GM18498 (cell line): ENCODE results near the gene CASZ1.

Source experiments
- ATAC-seq: cut with Tn5 transposase; IDR thresholded peaks from one replicate; pipeline ENCODE4 v1.9.1; 2021; ENCODE audit warnings: mild to moderate bottlenecking, moderate library complexity; ENCODE audit not compliant: unreplicated experiment

The CASZ1 gene

DNA sequence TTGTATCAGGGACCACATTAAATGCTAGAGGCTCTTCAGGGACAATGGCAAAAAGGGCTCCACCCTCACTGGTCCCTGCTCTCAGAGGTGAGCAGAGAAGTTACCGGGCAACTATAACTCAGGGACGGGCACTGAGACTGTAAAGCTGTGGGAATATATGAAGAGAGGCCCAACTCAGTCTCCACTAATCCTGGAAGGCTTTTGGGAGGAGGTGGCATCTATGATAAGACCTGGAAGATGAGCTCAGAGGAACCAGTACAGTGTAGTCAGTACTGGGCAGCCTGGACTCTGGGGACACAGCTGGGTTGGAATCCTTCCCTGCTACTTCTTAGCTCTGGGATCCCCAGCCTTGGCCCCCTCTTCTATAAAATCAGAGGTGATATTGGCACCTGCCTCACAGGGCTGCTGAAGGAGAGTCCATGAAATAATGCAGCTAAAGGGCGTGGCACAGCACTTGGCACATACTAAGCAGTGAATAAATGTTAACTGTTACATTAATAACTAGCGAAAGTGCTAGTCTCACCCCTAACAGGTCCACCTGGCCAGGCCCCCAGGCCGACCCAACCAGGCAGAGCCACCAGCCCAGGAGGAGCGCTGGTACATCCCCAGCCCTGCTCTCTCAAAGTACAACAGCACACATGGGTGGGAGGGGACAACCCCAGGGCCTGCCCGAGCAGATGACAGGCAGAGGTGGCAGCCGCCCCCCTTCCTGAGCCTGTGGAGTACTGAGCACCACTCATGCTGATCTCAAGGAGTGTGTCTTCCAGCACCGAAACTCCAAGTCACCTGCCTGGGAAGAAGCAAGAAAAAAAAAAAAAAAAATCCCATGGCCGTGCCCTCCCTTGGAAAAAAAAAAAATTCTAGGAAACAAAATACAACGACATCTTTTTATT, 62.7 kb downstream of the CASZ1 start:
- no peak for ATAC-seq

DNA sequence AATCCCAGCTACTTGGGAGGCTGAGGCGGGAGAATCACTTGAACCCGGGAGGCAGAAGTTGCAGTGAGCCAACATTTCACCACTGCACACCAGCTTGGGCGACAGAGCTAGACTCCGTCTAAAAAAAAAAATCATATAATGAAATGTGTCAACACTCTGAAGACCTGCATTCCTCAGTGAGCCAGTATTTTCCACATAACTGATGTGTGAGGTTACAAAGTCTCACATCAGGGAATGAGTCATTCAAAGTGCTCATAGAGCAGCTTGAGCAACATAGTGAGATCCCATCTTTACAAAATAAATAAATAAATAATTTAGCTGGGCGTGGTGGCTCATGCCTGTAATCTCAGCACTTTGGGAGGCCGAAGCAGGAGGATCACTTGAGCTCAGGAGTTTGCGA, 65.5 kb downstream of the CASZ1 start:
- no peak for ATAC-seq

DNA sequence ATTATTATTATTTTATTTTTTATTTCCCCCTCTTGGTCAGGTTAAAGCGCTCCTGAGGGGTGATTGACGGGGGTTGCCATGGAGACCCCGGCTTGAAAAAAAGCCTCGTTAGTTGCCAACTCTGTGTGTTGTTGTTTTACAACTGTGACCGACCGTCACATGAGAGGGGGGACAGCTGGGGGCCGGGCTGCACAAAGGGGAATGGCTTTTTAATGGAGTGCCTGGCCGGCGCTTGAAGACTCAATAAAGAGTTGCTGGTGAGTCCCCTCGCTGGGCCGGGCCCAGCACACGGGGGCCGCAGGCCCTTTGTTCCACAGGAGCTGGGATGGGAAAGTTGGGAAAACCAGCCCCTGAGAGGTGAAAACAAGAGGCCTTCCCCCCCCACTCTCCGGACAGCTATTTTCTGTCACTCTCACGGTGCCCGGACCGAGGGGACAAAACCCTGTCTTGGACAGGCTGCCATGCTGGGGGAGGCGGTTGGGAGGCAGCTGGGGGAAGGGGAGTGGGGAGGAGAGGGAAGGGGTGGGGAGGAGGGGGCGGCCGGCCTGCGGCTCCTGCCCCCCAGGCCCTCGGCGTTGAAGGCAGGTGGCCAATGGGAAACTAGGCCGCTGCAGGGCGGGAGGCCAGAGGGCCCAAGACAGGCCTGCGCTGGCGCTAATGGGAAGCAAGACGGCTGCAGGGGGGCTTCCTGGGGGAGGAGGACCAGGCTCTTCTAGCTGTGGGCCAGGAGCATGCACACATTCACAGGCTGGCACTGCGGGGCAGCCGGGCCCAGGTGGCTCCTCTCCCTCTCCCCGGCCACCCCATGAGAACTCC, 67.6 kb downstream of the CASZ1 start:
- ATAC-seq: no peak

DNA sequence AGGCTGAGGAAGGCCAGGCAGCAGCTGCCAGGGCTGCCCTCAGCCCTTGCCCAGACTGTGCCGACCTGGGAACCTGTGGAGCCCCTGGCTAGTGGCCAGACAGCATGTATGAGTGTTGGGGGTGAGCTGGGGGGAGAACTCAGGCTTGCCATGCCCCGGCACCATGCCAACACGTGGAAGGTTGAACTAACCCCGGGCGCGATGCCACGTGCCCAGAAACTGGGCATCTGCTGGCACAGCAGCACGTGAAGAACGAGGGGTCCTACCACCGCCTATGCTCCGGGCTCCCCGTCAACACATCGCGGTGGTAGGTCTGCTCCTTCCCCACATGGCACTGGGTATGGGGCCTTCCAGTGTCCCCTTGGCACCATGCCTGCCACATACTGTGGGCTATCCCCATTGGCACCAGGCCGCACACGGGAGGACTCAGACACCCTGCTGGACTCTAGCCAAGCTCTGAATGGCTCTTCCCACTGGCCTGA, 68.7 kb downstream of the CASZ1 start:
- no peak for ATAC-seq

DNA sequence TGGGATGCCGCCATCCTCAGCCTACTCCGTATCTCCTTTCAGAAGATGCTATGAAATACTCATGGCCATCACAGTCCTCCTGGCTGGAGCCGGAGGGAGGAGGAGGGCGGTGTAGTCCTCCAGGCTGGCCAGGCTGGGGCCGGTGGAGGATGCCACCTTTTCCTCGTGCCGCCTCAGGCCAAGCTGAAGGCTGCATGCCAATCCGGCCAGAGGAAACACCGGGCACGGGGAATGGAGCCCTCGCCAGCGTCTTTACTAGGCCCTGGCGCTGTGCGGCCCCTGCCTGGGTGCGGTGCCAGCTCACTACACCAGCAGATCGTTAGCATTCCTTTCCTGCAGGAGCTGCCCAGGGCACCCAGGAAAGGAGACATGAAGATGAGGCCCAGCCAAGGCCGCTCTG, 70.1 kb downstream of the CASZ1 start:
- ATAC-seq: no peak

DNA sequence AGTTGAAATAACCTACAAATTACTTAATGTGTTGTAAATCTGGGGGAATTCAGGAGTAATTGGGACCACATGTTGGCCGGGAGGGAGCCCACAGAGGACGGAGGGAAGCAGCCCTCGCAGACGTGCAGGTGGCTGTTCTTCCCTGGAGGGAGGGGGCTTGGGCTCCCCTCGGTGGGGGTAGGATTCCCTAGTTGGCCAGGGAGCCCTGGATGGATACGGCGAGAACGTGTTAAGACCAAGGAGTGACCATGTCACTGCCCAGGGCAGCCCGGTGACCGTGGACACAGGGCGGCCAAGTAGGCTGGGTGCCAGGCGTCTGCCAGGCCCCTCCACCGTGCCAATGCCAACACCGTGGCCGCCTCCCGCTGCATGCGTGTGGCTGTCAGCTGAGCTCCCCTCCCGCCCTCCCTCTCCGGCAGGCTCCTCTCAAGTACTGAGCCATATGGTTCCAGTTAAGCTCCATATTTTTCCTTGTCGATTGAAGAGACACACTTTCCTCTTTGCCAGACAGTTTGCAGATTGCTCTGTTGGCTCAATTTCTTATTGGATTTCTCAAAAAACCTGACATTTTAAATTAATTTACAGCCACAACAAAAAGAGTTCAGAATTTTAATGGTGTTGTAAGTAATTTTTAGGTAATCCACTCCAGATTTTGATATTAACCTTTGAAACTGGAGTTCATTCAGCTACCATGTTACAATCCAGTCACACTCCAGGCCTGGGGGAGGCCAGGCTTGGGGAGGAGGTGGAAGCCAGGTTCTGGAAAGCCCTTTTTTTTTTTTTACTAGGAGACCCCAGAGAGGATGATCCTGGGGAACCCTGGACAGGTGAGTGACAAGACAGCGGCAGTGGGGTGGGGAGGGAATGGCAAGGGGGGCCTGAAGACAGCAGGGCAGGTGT, 71.2 kb downstream of the CASZ1 start:
- ATAC-seq: no peak

DNA sequence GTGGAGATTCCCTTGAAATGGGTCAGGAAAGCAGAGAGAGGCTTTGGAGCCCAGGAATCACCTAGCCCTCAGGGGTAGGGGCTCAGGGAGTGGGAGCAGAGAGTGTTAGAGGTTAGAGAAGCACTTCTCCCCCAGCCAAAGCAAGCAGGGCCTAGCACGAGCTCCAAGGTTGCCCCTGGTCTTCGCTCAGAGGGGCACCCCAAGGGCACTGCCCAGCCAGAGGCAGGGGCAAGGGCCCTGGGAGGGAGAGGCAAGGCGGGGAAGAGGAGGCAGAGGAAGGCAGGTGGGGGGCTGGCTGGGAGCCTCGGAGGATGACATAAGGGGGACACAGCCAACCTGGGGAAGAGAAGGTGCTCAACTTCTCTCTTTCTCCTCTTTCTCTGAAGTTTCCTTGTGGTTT, 71.9 kb downstream of the CASZ1 start:
- no peak for ATAC-seq

DNA sequence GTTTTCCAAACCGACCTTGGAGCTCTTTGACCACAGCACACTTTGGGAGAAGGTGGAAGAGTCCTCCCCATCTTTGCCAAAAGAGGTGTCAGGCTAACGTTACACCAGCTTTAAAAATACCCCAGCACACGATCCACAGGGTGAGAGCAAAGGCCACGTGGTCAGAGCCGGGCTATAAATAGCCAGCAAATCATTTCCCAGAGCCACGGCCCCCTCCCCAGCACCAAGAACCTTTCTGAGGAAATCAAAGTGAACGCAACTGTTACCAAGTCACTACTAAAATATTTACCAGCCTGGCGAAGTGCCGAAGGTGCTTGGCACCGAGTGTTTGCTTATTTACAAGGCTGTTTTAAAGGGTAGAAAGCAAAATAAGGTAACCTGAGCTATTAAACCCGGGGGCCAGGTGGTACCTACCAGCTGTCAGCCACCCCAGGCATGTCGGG, 72.4 kb downstream of the CASZ1 start:
- no peak for ATAC-seq

DNA sequence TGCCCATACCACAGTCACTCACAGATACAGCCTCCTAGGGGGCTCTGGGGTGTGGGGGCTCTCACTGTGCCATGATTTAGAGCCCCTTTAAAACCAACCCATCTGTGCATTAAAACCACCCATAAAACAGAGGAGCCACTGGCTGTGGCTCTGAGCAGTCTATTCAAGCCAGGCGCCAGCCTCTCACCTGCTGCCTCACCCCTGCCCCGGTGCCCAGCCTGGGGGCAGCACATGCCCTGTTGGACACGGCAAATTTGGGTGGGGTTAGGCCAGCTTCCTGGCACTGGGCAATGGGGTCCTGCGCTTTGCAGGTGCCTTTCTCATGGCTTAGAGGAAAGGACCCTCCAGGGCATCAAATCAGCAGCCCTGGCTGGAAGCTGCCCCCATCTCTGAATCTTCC, 73.1 kb downstream of the CASZ1 start:
- ATAC-seq: no peak

DNA sequence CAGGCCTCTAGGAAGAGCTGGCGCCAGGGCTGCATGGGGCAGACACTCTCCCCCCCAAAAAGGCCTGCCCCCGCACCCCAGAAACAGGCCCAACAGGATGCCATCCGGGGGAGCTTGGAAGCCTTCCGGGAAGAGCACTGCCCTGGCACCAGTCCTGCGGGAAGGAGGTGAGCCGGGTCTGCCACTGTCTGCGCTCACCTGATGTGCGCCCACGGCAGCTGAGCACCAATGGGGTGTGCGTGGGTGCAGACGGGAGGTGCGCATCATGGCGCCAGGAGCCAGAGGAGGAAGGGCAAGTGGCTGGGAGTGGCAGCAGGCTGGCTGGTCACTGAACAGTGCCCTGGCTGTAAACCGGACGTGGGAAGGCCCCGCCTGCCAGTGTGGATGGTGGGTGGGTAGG, 73.6 kb downstream of the CASZ1 start:
- ATAC-seq: no peak

DNA sequence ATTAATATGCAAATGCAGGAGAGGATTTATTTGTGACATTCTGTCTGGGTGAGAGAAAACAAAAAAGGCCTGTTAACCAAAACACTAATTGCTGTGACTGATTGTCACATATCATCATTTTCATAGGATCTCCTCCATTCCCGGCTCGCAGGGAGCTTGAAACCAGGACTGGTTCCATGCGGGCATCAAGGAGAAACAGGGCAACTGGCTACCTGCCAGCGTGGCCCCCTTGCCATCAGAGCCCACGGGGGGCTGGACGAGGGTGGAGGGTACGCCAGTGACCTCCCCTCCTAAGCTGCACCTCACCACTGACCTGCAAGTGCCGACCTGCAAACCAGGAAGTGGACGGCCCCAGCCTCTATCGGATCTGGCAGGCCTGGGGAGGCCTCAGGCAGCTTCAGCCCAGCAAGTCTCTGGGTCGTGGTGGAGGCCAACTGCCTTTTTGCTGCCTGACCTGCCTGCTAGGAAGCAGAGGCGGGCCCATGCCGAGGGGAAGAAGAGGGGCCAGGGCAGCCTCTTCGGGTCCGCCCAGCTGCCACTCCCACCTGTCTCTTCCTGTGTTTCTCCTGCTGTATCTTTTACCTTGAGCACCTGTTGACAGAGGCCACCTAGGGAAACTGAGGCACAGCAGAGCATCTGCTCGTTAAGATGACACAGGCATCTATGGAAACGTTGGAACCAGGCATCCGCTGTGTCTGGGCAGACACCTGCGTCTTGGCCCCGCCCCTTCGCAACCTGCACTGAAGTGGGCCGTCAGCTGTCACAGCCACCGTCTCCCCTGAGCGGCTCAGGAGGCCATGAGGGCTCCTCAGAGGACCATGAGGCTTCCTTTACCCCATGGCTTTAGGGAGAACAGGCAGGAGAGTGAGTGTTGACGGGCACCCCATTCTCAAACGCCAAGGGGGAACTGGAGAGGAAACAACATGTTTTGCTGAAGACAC, 74.8 kb downstream of the CASZ1 start:
- no peak for ATAC-seq

DNA sequence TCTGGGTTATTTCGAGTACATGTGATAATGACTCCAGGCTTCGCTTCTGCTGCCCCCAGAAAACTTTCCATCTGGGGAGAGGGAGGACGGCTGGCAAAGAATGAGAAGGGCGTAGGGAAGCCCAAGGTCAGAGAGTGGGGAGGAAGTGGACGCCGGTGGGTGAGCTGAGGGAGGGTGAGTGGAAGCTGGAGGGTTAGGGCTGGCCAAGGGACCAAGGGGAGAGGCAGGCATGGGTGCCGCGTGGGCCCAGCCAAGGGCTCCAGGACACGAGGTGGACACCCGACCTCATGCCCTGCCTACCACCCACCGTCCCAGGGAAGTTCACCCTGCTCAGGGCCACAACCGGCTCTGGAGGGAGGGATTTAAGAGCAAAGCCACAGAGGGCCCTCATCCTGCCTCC, 75.8 kb downstream of the CASZ1 start:
- no peak for ATAC-seq

DNA sequence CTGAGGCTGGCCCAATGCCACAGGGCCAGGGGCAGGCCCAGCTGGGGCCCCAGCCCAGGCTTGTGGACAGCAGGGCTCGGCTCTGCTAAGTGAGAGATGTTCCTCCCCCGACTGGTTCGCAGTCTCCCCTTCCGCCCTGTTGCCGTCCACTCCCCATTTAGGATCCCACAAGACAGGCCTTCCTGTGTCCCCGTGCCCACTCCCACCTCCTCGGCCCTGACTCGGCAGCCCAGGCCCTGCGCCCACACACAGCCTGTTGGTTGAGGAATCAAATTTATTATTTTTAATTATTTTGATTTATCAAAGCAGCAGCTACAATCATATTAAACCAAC, 78.4 kb downstream of the CASZ1 start:
- ATAC-seq: no peak

DNA sequence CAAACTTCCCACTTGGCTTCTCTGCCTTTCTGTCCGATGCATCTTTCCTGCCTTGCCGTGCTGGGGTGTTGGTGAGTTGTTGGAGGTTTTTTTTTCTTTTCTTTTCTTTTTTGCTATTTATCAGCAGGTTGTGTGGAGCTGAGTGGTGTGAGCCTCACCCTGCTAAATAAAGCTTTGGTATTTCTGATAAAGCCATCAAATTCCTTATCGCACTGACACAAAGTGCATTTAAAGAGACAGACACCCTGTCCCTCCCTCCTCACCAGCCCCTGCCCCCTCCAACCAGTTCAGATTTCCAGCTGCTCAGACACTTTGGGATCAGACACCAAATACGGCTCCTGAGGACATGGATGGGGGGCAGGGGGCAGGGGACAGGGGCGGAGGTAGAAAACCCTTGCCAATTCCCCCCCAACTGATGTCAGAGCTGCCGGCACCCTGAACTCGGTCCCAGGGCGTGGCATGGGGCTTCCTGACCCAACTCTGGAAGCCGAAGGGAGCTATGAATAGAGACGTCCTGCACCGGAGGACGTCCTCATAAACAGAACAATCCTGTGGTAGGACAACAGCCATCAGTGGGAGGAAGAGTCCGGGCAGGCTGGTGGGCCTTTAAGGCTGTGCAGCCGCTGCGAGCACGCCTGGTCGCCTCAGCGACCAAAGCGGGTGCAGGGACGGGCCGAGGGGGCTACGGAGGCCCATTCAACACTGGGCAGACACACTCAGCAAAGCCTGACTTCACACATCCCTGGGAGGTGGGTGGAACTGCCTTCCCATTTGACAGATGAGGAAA, 79.0 kb downstream of the CASZ1 start:
- no peak for ATAC-seq

DNA sequence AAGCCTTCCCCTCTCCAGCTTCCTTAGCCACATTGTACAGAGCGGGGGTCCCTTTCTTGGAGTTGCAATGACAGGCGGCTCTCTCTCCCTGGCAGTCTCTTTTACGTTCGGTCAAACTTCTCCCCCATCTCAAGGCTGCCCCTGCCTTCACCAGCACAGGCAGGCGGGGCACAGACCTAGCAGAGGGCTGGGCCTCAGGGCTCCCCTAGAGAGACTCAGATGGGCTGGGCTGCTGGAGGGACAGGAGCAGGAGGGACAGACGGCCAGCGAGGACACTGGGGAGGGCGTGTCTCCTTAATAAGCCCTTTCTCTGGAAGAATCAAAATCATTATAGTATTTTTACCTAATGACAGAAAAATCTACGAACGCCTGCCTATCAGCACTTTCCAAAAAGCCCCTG, 79.6 kb downstream of the CASZ1 start:
- ATAC-seq: no peak

DNA sequence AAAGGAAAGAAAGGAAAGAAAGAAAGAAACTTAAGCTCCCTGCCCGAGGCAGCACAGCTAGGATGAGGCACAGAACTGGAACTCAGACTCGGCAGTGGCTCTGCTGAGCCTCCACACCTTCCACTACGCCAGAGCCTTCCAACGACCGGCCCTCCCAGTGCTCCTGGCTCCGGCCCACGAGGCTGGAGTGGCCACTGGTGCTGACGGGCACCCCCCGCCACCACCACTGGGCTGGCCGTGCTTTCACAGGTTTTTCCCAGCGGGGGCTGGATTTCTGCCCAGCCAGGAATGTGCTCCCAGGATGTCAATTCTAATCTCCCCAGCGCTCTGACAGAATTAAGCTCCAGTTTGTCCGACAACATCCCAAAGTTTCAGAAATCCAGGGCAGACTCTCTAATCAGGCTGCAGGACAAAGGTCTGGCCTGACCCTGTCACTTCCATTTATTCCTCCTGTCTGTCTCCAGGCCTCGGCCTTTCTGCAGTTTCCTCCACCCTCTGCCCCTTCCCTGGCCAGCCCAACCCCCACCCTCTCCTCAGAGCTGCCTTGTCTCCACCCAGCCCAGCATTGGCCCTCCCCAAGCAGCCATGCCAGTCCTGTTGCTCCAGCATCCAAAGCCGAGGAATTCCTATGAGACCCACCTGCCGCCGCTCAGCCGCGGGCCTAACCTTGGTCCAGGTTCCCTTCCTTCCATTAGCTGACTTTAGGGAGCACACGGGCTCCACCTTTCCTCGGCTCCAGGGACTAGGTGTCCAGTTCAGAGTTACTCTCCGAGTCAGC, 81.9 kb downstream of the CASZ1 start:
- no peak for ATAC-seq

DNA sequence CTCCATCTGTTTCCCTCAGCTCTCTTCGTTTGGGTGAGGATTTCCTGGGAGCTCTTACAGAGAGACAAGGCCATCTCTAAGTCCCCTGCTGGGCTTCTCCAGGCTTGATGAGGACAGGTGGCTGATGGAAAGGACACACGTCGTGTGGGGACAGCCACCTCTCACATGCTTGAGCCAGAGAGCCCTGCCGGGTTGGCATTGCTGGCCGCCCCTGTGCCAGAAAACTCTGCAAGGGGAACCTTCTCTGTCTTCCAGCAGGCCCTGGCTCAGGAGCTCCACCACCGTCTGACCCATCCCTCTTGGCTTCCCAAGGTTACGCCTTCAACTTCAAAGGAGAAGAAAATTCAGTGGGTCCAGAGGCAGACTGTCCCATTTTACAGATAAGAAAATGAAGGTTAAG, 82.8 kb downstream of the CASZ1 start:
- no peak for ATAC-seq

DNA sequence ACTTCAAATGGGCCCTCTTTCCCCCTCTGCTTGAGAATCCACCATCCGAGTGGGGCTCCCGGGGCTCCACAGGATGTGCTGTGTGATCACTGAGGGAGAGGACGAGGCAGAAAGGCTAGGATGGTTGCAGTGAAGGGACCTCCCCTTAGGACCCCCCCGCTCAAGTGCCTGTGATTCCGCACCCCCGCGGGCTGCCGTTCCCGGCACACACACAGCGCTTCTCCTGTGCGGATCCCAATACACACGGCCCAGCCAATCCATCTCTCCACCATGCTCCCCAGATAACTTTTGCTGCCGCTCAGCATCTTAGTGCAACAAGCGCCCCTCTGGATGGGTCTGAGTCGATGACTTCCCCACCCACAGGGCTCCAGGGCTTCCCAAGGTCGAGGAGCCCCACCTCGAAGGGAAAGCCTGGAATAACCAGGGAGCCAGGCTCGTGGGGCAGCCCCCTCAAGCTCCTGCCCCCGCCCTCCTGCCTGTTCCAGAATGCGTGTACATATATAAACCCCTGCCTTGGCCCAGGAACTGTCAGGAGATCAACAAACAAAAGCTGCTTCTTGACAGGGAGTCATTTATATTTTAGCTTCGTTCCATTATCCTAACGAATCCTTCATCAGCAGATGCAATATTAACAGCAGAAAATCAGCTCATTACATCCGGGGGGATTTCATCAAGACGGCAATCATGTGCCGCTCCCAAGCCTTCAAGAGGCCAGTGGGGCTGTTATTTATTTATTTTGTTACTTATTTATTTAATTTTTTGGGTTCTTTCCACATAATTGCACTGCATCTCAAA, 83.7 kb downstream of the CASZ1 start:
- no peak for ATAC-seq
